Measurements from ENCODE around the gene MLLT10. TPM values are rescaled to one million over a fixed set of nuclear protein-coding genes. Genes with fewer than 3 reads are reported as not detected.

Gene MLLT10
- total RNA-seq, 6 donors from 2014 or later = 40.1 to 63.9 (median 53.9) TPM

- no peaks in the 10 kb centered on the region for H3K9me3 ChIP-seq
- no peaks in the 10 kb centered on the region for H3K4me1 ChIP-seq
- TF ChIP-seq POLR2AphosphoS5 (IDR thresholded peaks at IDR 0.05) (no peak), POLR2A (IDR thresholded peaks at IDR 0.05) (no peak), EP300 (IDR thresholded peaks at IDR 0.05) (no peak)
- TF ChIP-seq, protein P1, sequence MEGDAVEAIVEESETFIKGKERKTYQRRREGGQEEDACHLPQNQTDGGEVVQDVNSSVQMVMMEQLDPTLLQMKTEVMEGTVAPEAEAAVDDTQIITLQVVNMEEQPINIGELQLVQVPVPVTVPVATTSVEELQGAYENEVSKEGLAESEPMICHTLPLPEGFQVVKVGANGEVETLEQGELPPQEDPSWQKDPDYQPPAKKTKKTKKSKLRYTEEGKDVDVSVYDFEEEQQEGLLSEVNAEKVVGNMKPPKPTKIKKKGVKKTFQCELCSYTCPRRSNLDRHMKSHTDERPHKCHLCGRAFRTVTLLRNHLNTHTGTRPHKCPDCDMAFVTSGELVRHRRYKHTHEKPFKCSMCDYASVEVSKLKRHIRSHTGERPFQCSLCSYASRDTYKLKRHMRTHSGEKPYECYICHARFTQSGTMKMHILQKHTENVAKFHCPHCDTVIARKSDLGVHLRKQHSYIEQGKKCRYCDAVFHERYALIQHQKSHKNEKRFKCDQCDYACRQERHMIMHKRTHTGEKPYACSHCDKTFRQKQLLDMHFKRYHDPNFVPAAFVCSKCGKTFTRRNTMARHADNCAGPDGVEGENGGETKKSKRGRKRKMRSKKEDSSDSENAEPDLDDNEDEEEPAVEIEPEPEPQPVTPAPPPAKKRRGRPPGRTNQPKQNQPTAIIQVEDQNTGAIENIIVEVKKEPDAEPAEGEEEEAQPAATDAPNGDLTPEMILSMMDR (IDR thresholded peaks at IDR 0.05) = no peak
- ATAC-seq (ENCODE audit: low FRiP score in 2 of 2) = no peak
- H3K27ac ChIP-seq = no peak overlapping the region
- H3K36me3 ChIP-seq = peaks cover 0 to 15% (median 0%) of the 10 kb centered on the region in 4 donors
- no peak for DNase-seq
- 98 to 100% methylated on average over 1 of the region's 1 CpG for WGBS, 2 donors
- no peaks in the 10 kb centered on the region for H3K27me3 ChIP-seq
- no peak overlapping the region for H3K4me3 ChIP-seq
These were observed 154.8 kb downstream of the MLLT10 start for GRCh38 chr10:21688870-21689269.

GRCh38 chr10:21689881-21690280 lies 155.8 kb downstream of the MLLT10 start:
- Histone ChIP-seq H3K9me3 (no peaks in the 10 kb centered on the region), H3K36me3 (peaks cover 0 to 10% (median 0%) of the 10 kb centered on the region in 4 donors), H3K27ac (no peak overlapping the region), H3K4me1 (no peaks in the 10 kb centered on the region), H3K27me3 (no peaks in the 10 kb centered on the region), H3K4me3 (no peak overlapping the region)
- no peak for ATAC-seq (ENCODE audit: low FRiP score in 2 of 2)
- TF ChIP-seq, protein P1 (IDR thresholded peaks at IDR 0.05) = no peak
- TF ChIP-seq POLR2A (IDR thresholded peaks at IDR 0.05) (no peak), EP300 (IDR thresholded peaks at IDR 0.05) (no peak)
- no peak for DNase-seq

GRCh38 chr10:21692916-21693315 lies 158.9 kb downstream of the MLLT10 start:
- H3K27me3 ChIP-seq = no peaks in the 10 kb centered on the region
- H3K27ac ChIP-seq = no peak overlapping the region

DNA sequence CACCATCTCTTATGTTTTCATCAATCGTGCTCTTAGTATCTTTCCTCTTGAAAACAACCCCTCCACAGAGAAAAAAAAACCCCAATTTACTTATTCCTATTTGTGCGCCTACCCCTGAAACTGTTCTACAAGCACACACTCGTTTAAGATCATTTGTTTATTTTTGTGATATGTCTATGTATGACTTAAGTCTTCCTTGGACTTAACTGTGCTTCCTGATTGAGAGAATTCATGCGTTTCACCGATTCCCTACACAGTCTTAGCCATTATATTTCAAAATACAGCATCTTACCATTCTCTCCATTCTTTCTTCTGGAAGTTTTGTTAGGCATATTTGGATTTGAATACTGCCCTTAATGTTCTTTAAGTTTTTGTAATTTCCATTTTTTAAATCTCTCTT lies 159.4 kb downstream of the MLLT10 start:
- ATAC-seq (ENCODE audit: low FRiP score in 2 of 2) (no peak), DNase-seq (no peak)
- no peaks in the 10 kb centered on the region for H3K27me3 ChIP-seq
- WGBS, 2 donors = 77 to 78% methylated on average over 5 of the region's 5 CpGs
- H3K27ac ChIP-seq = no peak overlapping the region
- H3K4me3 ChIP-seq = no peak overlapping the region
- no peaks in the 10 kb centered on the region for H3K9me3 ChIP-seq
- no peaks in the 10 kb centered on the region for H3K4me1 ChIP-seq
- H3K36me3 ChIP-seq = peaks cover 0 to 6% (median 0%) of the 10 kb centered on the region in 4 donors
- TF ChIP-seq, protein P1 (IDR thresholded peaks at IDR 0.05) = no peak
- no peak for TF ChIP-seq POLR2A (IDR thresholded peaks at IDR 0.05)
- TF ChIP-seq EP300 (IDR thresholded peaks at IDR 0.05) = no peak
- no peak for TF ChIP-seq POLR2AphosphoS5 (IDR thresholded peaks at IDR 0.05)

More at GRCh38 chr10:21692916-21693315, 158.9 kb downstream of the MLLT10 start:
- no peaks in the 10 kb centered on the region for H3K4me1 ChIP-seq
- H3K9me3 ChIP-seq = no peaks in the 10 kb centered on the region
- DNase-seq (no peak), ATAC-seq (ENCODE audit: low FRiP score in 2 of 2) (no peak)
- H3K36me3 ChIP-seq = peaks cover 0 to 8% (median 0%) of the 10 kb centered on the region in 4 donors
- no peak for TF ChIP-seq POLR2AphosphoS5 (IDR thresholded peaks at IDR 0.05)
- TF ChIP-seq EP300 (IDR thresholded peaks at IDR 0.05) = no peak
- TF ChIP-seq POLR2A (IDR thresholded peaks at IDR 0.05) = no peak
- TF ChIP-seq, protein P1 (IDR thresholded peaks at IDR 0.05) = no peak
- WGBS, 2 donors = 83 to 85% methylated on average over 1 of the region's 1 CpG
- H3K4me3 ChIP-seq = no peak overlapping the region

DNA sequence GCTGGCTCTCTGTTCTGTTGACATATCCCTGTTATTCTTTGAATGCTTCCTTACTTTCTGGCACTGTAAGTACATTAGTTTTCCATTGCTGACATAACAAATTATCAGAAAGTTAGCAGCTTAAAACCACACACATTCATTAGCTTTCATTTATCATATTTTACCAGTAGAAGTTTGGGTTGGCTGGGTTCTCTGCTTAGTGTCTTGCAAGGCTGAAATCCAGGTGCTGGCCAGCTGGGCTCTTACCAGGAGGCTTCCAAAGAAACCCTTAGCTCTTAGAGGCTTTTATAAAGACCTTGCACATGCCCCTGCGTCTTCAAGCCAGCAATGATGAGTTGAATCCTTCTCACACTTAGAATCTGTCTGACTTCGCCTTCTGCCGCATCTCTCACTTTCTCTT lies 160.6 kb downstream of the MLLT10 start:
- no peak for DNase-seq
- TF ChIP-seq POLR2AphosphoS5 (IDR thresholded peaks at IDR 0.05) = no peak
- TF ChIP-seq POLR2A (IDR thresholded peaks at IDR 0.05) = no peak
- TF ChIP-seq, protein P1 (IDR thresholded peaks at IDR 0.05) = no peak
- no peak for TF ChIP-seq EP300 (IDR thresholded peaks at IDR 0.05)
- Histone ChIP-seq H3K4me1 (no peaks in the 10 kb centered on the region), H3K27ac (no peak overlapping the region), H3K4me3 (no peak overlapping the region), H3K36me3 (peaks cover 0 to 4% (median 0%) of the 10 kb centered on the region in 4 donors), H3K27me3 (no peaks in the 10 kb centered on the region), H3K9me3 (peaks cover 0 to 9% (median 2%) of the 10 kb centered on the region in 4 donors)
- 93 to 94% methylated on average over 3 of the region's 3 CpGs for WGBS, 2 donors
- no peak for ATAC-seq (ENCODE audit: low FRiP score in 2 of 2)
